Transverse colon (tissue), 4 donors: ENCODE measurements around the gene ATG4B. TPM values are rescaled to one million over a fixed set of nuclear protein-coding genes. Genes with fewer than 3 reads are reported as not detected.
A peak's percentile ranks its signal among the peaks of the same experiment; 100 is the strongest.

ENCODE experiments used
- DNase-seq: peaks from one replicate; pipeline ENCODE4 v3.0.0-alpha.2; 2019
- H3K27ac ChIP-seq, 4 donors: fragments of 200-600 bp; sonication (generic); 2 replicates each; pipeline ENCODE4 v1.5.1; 2016 to 2018; ENCODE audit warnings: inconsistent platforms in 4 of 4
- H3K27me3 ChIP-seq: fragments of 200-600 bp; sonication (generic); 2 replicates; pipeline ENCODE4 v1.5.1; 2017; ENCODE audit warnings: inconsistent platforms
- H3K36me3 ChIP-seq, 4 donors: fragments of 200-600 bp; sonication (generic); 2 replicates each; pipeline ENCODE4 v1.5.1; 2017 to 2019; ENCODE audit warnings: inconsistent platforms in 4 of 4
- H3K4me1 ChIP-seq, 4 donors: fragments of 200-600 bp; sonication (generic); 2 replicates each; pipeline ENCODE4 v1.5.1; 2017 to 2020; ENCODE audit warnings: inconsistent platforms in 4 of 4
- H3K4me3 ChIP-seq, 4 donors: fragments of 200-600 bp; sonication (generic); 1 replicate in 1 of 4; 2 replicates in 3 of 4; pipeline versions ENCODE4 v1.5.1 to v1.6.1; 2017 to 2019; ENCODE audit warnings: inconsistent platforms in 4 of 4
- H3K9me3 ChIP-seq, 2 donors: fragments of 200-600 bp; sonication (generic); 2 replicates each; pipeline ENCODE4 v1.5.1; 2017 to 2019; ENCODE audit warnings: inconsistent platforms in 2 of 2
- CTCF ChIP-seq, 5 experiments: fragments of 200-600 bp in 3 of 5; fragments of 450-650 bp in 2 of 5; sonication (generic) in 3 of 5; IDR thresholded peaks; 1 replicate in 2 of 5; 2 replicates in 3 of 5; pipeline ENCODE4 v1.5.1; 2016 to 2017; ENCODE audit warnings: antibody characterized with exemption in 5 of 5, inconsistent platforms in 3 of 5, mild to moderate bottlenecking in 2 of 5, moderate library complexity in 1 of 5
- EP300 ChIP-seq: sonication (generic); formaldehyde crosslinking; IDR thresholded peaks from one replicate; pipeline ENCODE4 v1.6.1; 2017; ENCODE audit warnings: antibody characterized with exemption, low read depth
- POLR2A ChIP-seq: fragments of 450-650 bp; IDR thresholded peaks from one replicate; pipeline ENCODE4 v1.6.1; 2016; ENCODE audit warnings: antibody characterized with exemption, mild to moderate bottlenecking, moderate library complexity
- POLR2AphosphoS5 ChIP-seq, 3 donors: sonication (generic); formaldehyde crosslinking; IDR thresholded peaks; one replicate each; pipeline ENCODE4 v1.6.1; 2016; ENCODE audit warnings: antibody characterized with exemption in 3 of 3
- WGBS, 2 donors: methylation state at CpG; one replicate each; pipeline ENCODE4 v1.1.5; 2018; ENCODE audit warnings: low coverage in 1 of 2; 5-methylcytosine and 5-hydroxymethylcytosine counted together
- in situ Hi-C, 4 donors: fragments of 200-750 bp; cut with MboI; loops; one replicate each; pipeline versions ENCODE4 v1.15.0 to v1.15.1; 2017; ENCODE audit warnings: low sequenced_read_pairs in 3 of 4, low pct_ligation_motif_present in 1 of 4, low pct_unique_long_range_greater_than_20kb in 1 of 4
- intact Hi-C: fragments of 100-400 bp; cut with DNase I; formaldehyde crosslinking; loops from one replicate; pipeline ENCODE4 v1.15.1; 2023; ENCODE audit warnings: low total_unique reads
- total RNA-seq, 4 donors: library from RNA; depleted of rRNA; stranded (reverse); fragments of >200 nt; gene quantifications; one replicate each; pipeline ENCODE4 v1.1.0, GENCODE V29; 2016

Gene ATG4B
- total RNA-seq, 4 donors from 2014 or later = 62.9 to 400 (median 137) TPM

DNA sequence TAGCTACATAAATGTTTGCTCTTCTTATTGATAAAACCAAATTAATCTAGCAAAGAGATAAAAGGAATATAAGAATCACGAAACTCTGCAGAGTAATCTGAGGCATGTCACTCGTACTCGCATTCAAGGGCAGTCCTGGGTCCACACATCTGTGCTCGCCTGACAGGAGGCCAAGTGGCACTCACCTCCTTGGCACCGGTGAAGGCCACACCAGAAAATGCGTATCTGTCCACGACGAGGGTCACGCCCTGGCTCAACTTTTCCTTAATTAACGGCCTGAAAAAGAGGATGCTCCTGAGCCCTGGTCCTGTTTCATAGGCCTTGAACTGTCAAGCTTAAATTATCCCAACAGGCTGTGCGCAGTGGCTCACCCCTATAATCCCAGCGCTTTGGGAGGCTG, 42.6 kb downstream of the ATG4B start:
- H3K9me3 ChIP-seq = no peaks in the 10 kb centered on the region
- TF ChIP-seq POLR2A (no peak), POLR2AphosphoS5 (IDR thresholded peaks at IDR 0.05) (no peak), EP300 (no peak), CTCF (IDR thresholded peaks at IDR 0.05) (no peak)
- no peak overlapping the region for H3K27ac ChIP-seq
- H3K4me1 ChIP-seq = peaks cover 0 to 12% (median 2%) of the 10 kb centered on the region in 4 donors
- no peaks in the 10 kb centered on the region for H3K27me3 ChIP-seq
- WGBS, 2 donors = 89 to 91% methylated on average over 6 to 12 of the region's 12 CpGs
- in situ Hi-C loops = no loop called here
- intact Hi-C loops = no loop called here
- no peak overlapping the region for H3K4me3 ChIP-seq
- H3K36me3 ChIP-seq = no peaks in the 10 kb centered on the region
- DNase-seq = no peak

DNA sequence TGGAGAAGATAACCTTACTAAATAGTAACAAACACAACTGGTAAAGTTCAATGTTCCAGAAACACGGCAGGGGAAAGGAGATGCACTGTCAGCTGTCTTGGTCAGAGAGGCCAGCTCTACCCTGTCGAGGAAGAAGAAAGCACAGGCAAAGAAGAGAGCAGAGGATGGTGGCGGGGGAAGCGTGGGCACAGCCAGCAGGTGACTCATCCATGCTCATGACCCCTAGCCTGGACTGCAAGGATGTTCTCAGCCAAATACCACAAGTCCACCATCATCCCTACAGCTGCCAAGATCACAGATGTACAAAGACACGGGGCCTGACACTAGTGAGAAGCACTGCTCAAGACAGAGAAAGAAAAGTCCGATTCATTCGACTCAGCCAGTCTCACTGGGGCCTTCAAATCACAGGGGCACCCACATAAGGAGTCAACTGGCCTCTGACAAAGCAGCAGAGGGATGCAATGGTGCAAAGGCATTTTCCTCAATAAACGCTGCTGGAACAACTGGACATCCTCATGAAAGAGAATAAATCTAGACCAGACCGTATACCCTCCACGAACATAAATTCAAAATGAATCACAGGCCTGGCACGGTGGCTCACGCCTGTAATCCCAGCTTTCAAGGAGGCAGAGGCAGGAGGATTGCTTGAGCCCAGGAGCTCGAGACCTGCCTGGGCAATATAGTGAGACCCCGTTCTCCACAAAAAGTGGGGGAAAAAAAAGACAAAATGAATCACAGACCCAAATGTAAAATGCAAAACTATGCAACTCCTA, 43.5 kb downstream of the ATG4B start:
- WGBS, 2 donors = 77 to 79% methylated on average over 8 to 14 of the region's 14 CpGs
- in situ Hi-C loops (no loop called here), intact Hi-C loops (no loop called here)
- Histone ChIP-seq H3K4me1 (peaks cover 3 to 22% (median 6%) of the 10 kb centered on the region in 4 donors), H3K27ac (peak overlapping the region in 2 of 4 donors; percentile 14 to 54), H3K9me3 (no peaks in the 10 kb centered on the region), H3K4me3 (no peak overlapping the region), H3K36me3 (no peaks in the 10 kb centered on the region), H3K27me3 (no peaks in the 10 kb centered on the region)
- TF ChIP-seq CTCF (IDR thresholded peaks at IDR 0.05) (no peak), POLR2AphosphoS5 (IDR thresholded peaks at IDR 0.05) (peak in 1 of 3 donors; percentile 32)
- no peak for DNase-seq

DNA sequence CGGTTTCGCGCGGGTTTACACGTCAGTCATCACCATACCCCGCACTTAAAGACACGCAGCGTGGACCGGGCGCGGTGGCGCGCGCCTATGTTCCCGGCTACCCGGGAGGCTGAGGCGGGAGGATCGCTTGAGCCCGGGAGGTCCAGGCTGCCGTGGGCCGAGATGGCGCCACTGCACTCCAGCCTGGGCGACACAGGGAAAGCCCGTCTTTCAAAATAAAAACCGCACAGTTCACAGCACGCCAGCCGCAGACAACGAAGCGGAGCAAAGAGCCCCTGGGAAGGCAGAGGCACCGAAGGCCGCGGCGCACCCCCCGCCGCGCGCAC, 48.8 kb downstream of the ATG4B start:
- in situ Hi-C loops = no loop called here
- H3K27ac ChIP-seq = peak overlapping the region; percentile 93 to 98 (median 96)
- TF ChIP-seq CTCF (IDR thresholded peaks at IDR 0.05) (no peak), POLR2AphosphoS5 (IDR thresholded peaks at IDR 0.05) (no peak), POLR2A (no peak), EP300 (no peak)
- no peaks in the 10 kb centered on the region for H3K27me3 ChIP-seq
- 1% methylated on average over 25 of the region's 37 CpGs; no CpG with 5 or more reads in 1 of the 2 donors for WGBS, 2 donors
- H3K36me3 ChIP-seq = no peaks in the 10 kb centered on the region
- H3K4me1 ChIP-seq = peaks cover 13 to 38% (median 21%) of the 10 kb centered on the region in 4 donors
- H3K9me3 ChIP-seq = no peaks in the 10 kb centered on the region
- H3K4me3 ChIP-seq = peak overlapping the region; percentile 81 to 96 (median 88)
- DNase-seq = no peak
- intact Hi-C loops = no loop called here

- in situ Hi-C loops = no loop called here
- WGBS, 2 donors = 1% methylated on average over 44 of the region's 102 CpGs; no CpG with 5 or more reads in 1 of the 2 donors
Measured at GRCh38 chr2:241686650-241687425, 49.3 kb downstream of the ATG4B start, which contains the start of gene DTYMK. Gene DTYMK, minus strand, starts transcription at chr2:241686815. Its CDS starts 32 bp downstream, at chr2:241686783.

More at GRCh38 chr2:241686650-241687425, 49.3 kb downstream of the ATG4B start, which contains the start of gene DTYMK:
- Histone ChIP-seq H3K9me3 (no peaks in the 10 kb centered on the region), H3K36me3 (no peaks in the 10 kb centered on the region), H3K4me1 (peaks cover 13 to 36% (median 20%) of the 10 kb centered on the region in 4 donors), H3K4me3 (peak within 1 kb of the TSS; percentile 87 to 96 (median 89)), H3K27me3 (no peaks in the 10 kb centered on the region), H3K27ac (peak within 1 kb of the TSS; percentile 93 to 98 (median 96))
- peak; percentile 97 for DNase-seq
- TF ChIP-seq EP300 = no peak
- TF ChIP-seq CTCF (IDR thresholded peaks at IDR 0.05) = no peak
- peak; percentile 77 to 96 (median 94) for TF ChIP-seq POLR2AphosphoS5 (IDR thresholded peaks at IDR 0.05)
- TF ChIP-seq POLR2A = peak; percentile 71
- intact Hi-C loops = no loop called here
